OCI-LY3 (cell line): Measurements from ENCODE around the gene PAPOLB.

Source experiments
- CTCF ChIP-seq: fragments of 200-600, 300-600 bp; sonication (generic); IDR thresholded peaks from 2 replicates; pipeline ENCODE4 v1.5.1; 2014; ENCODE audit warnings: antibody characterized with exemption, low read length, low read depth
- EZH2phosphoT487 ChIP-seq: fragments of 200-600 bp; shearing (Covaris generic); IDR thresholded peaks from 2 replicates; pipeline ENCODE4 v1.6.1; 2018; ENCODE audit warnings: antibody characterized with exemption, mixed run types, low read depth

- TF ChIP-seq CTCF, result no peak
- no peak for TF ChIP-seq EZH2phosphoT487
These were observed 52.7 kb downstream of the PAPOLB start for GRCh38 chr7:4809091-4809591.
